NCI-H446 treated with DMSO at 0.1 percent for 48 hours (cell line): Measurements from ENCODE around the gene CFAP206.
"Not testable (repeated sequence)": the region's sequence is repeated elsewhere in the genome, so short reads cannot be mapped to it uniquely, and the experiment has no call there.

Experiments used
- DNase-seq: peaks from one replicate; lab custom pipeline; 2025; lab: John Stamatoyannopoulos, UW

CFAP206 gene

GRCh38 chr6:87420360-87420759 is 12.6 kb downstream of the CFAP206 start:
- no peak for DNase-seq

GRCh38 chr6:87421576-87421975 is 13.8 kb downstream of the CFAP206 start:
- DNase-seq = no peak

DNA sequence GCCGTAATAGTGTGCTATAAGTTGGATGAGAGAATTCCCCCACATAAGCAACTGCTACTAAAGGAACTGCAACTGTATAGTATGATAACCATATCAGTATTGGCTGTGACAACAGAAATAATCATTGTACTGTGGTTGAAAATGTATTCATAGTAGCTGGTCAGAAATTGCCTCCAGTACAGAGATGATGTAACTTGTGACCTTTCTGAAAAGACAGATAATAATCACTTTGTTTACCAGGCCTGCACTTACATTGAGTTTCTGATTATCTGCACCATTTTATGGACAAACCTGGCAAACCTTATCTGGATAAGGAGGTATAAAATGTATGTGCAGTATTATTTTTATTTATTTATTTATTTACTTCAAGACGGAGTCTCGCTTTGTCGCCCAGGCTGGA is 19.0 kb downstream of the CFAP206 start:
- DNase-seq = no peak

GRCh38 chr6:87430499-87430898 is 22.7 kb downstream of the CFAP206 start:
- no peak for DNase-seq

DNA sequence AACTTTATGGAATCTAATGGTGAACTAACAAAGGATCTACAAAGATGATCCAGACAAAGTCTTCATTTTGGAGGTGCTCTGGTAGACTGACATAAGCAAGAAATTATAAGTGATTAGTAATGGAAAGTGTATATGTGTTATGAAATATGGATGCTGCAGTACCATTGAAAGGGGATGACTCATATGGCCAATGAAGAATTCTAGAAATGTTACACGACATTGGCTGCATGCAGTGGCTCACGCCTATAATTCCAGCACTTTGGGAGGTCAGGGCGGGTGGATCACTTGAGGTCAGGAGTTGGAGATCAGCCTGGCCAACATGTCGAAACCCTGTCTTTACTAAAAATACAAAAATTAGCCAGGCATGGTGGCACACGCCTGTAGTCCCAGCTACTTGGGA is 23.5 kb downstream of the CFAP206 start:
- no peak for DNase-seq

- no peak for DNase-seq
These were observed 28.7 kb downstream of the CFAP206 start for GRCh38 chr6:87436435-87436834.

GRCh38 chr6:87441711-87442110 is 33.9 kb downstream of the CFAP206 start:
- DNase-seq = no peak

GRCh38 chr6:87444362-87444761 is 36.6 kb downstream of the CFAP206 start:
- DNase-seq = no peak

GRCh38 chr6:87465051-87465450 is 57.3 kb downstream of the CFAP206 start:
- DNase-seq = no peak

GRCh38 chr6:87472525-87473418 is 65.0 kb downstream of the CFAP206 start, which contains the start of gene SLC35A1:
SLC35A1 (plus strand) TSS chr6:87472974; CDS start chr6:87473004, 30 bp downstream.
- peak; percentile 57 for DNase-seq

DNA sequence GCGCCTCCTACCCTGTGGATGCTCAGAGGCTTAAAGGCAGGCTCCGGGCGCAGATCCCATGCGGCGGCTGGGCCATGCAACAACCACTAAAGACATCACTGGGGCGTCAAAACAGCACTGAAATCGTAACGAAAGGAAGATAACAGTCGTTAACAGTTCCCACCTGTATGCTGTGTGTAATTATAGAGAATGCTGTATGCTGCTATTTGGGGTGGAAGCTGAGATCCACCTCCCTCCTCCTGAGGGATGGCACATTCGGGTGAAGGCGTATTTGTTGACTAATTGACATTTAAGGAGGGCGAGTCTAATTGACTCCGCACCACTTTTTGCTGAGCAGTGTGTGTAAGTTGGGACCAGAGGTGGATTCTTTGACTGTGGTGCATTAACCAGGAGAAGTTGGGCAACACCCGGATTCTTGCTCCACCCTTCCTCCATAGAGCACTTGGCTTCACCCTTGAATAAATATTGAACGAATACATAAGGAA is 65.7 kb downstream of the CFAP206 start:
- no peak for DNase-seq

DNA sequence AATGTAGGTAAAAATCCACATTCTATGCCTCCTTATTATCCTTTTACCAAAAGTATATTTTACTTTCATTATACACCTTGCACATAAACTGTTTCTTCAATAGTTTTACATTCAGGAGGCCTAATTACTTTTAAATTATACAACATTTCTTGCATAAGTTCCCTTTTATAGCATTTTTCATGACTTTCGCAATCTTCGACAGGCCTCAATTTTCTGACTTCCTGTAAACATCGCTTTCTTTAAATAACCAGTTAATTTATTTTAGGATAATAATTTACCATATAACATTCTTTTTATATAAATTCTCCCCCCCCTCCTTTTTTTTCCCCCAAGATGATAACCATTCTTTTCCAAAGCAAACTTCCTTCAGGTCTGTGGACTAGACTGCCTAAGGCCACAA is 74.2 kb downstream of the CFAP206 start:
- DNase-seq = no peak

GRCh38 chr6:87482366-87482765 is 74.6 kb downstream of the CFAP206 start:
- DNase-seq = no peak

GRCh38 chr6:87483929-87484328 is 76.2 kb downstream of the CFAP206 start:
- no peak for DNase-seq

DNA sequence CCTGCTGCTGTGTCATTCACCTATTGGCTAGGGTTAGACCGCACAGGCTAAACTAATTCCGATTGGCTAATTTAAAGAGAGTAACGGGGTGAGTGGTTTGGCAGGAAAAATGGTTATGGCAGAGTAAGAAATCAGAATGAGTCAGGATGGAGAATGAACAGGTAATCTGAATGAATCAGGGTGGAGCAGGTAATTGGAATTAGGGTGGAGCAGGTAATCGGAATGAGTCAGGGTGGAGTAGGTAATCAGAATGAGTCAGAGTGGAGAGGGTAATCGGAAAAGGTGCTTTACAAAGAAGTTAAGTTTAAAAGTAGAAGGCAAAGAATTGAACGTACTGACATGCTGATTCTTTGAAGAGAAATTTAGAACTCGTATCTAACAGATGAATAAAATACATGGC is 76.7 kb downstream of the CFAP206 start:
- no peak for DNase-seq

DNA sequence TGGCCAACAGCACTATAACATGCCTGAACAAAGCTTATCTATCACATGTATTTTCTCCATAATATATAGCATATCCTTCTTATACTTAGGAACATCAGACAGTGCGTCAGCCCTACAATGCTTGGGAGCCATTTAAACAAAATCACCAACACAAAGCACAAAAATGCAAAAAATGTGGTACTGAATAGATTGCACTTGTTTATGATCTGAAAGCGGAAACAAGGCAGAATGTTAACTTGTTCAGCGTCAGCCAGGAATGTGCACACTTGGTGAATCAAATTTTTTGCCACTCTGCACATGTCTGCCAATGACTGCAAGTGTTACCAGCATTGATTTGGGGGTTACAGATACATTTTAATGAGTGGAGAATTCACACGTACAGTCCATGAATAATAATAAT is 79.8 kb downstream of the CFAP206 start:
- DNase-seq = no peak

DNA sequence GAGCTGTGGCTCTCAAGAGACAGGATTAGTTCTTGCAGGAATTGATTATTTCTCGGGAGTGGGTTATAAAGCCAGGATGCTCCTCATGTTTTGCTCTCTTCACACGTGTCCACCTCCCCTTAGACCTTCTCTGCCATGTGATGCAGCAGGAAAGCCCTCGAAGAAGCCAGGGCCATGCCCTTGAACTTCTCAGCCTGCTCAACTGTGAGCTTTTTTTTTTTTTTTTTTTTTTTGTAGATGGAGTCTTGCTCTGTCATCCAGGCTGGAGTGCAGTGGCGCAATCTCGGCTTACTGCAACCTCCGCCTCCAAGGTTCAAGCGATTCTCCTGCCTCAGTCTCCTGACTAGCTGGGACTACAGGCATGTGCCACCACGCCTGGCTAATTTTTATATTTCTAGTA is 81.6 kb downstream of the CFAP206 start:
- not testable (repeated sequence) for DNase-seq

DNA sequence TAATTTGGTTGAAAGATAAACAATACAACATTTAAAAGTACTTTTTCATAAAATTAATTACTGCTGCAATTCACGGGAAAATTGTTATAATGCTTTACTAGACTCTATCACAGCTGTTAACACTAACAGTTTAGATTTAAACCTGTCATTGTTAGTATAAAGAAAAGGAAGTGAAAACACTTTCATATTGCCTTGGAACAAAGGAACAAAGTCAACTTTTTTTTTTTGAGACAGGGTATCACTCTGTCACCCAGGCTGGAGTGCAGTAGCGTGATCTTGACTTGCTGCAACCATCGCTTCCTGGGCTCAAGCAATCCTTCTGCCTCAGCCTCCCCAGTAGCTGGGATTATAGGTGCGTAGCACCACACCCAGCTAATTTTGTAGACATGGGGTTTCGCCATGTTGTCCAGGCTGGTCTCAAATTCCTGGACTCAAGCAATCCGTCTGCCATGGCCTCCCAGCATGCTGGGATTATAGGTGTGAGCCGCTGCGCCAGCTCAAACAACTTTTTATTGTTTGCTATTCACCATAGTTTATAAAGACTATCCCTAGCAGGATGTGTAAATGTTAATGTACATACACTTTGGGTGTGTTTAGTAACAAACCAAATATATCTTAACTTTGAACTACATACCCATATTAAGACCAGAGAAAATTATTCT is 87.1 kb downstream of the CFAP206 start:
- no peak for DNase-seq

DNA sequence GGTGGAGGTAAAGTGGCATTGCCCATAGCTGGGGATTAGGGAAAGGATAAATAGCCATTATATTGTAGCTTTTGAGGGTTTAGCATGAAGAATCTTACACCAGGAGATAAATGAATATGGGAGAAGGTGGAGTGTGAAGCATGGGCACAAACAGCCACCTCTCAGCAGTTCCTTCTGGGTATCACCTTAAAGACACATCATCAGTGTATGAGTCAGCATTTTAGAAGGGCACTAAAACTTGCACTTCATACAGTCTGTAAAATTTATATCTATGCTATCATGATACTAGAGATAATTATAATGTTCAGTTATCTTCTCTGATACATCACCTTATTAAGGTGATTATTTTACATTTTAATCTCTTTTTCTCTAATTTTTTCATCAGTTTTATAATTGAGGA is 90.3 kb downstream of the CFAP206 start:
- no peak for DNase-seq

- DNase-seq = no peak
These were observed 94.2 kb downstream of the CFAP206 start for GRCh38 chr6:87501809-87502572.

DNA sequence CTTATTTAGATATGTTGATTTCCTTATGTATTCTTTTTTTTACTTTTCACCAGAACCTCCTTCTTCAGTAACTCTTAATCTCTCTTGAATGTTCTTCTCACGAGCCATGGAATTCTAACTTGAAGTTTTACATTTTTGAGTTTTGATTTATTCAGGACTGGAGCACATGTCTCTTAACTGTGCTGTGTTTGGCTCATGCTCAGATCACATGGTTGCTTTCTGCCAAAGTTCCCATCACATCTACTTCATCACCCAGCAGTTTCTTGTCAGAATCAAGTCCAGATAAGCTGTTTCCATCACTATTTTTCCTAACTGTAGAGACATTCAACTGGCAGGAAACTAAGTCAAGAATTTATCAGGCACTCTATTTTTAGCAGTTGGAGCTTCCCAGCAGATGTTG is 96.7 kb downstream of the CFAP206 start:
- DNase-seq = no peak
